Measurements from ENCODE around the gene IFT20.

GRCh38 chr17:28317099-28317965 lies 17.9 kb downstream of the IFT20 start:
- TF ChIP-seq KDM1A (IDR thresholded peaks at IDR 0.05; ENCODE audit: low read depth) (no peak), CTCF (IDR thresholded peaks at IDR 0.05) (no peak), EHMT2 (IDR thresholded peaks at IDR 0.05; ENCODE audit: low read depth) (no peak), NFE2L2 (conservative IDR thresholded peaks at IDR 0.05; ENCODE audit: low read length) (no peak), HMGXB4 (CRISPR knock-in tag; IDR thresholded peaks at IDR 0.05; ENCODE audit: borderline replicate concordance) (no peak), KDM5A (IDR thresholded peaks at IDR 0.05) (no peak), CHD2 (IDR thresholded peaks at IDR 0.05; ENCODE audit: low read length, partially characterized antibody) (no peak), ZNF302 (CRISPR knock-in tag; IDR thresholded peaks at IDR 0.05) (no peak), MYC (IDR thresholded peaks at IDR 0.05; ENCODE audit: borderline replicate concordance, low read length) (no peak), RARB (CRISPR knock-in tag; IDR thresholded peaks at IDR 0.05) (no peak), E2F6 (IDR thresholded peaks at IDR 0.05; ENCODE audit: borderline replicate concordance, low read depth) (no peak)
